ENCODE measurements around the gene TSPYL1. TPM values are rescaled to one million over a fixed set of nuclear protein-coding genes. Genes with fewer than 3 reads are reported as not detected.

TSPYL1 gene
- total and polyA plus RNA-seq, 9 of the 15 experiments (the other 6 are each of a cell fraction or from before 2014, with no cell fraction given): 23.1 to 56.8 (median 37.9) TPM

GRCh38 chr6:116266803-116267202 is 12.9 kb downstream of the TSPYL1 start (continued):
- TF ChIP-seq FOXP4 (CRISPR knock-in tag; IDR thresholded peaks at IDR 0.05; ENCODE audit: borderline replicate concordance): no peak
- TF ChIP-seq NR0B1 (IDR thresholded peaks at IDR 0.05; ENCODE audit: partially characterized antibody): no peak
- TF ChIP-seq NCOA1 (IDR thresholded peaks at IDR 0.05; ENCODE audit: low read depth): no peak
- TF ChIP-seq HNRNPL (IDR thresholded peaks at IDR 0.05; ENCODE audit: low read depth, low read length): no peak

GRCh38 chr6:116265041-116265829 is 14.5 kb downstream of the TSPYL1 start:
- FAIRE-seq (no peak), ATAC-seq (no peak), DNase-seq (ENCODE audit: extremely low read depth in 1 of 4, low spot score in 3 of 4) (no peak)
- no peaks in the 10 kb centered on the region for H3K36me3 ChIP-seq (ENCODE audit: control insufficient read depth, insufficient read depth, low read length)
- in situ Hi-C loops (cut with MboI): loop anchor here (10.0 kb wide), 1 partner anchor 270 kb away; no protein-coding TSS in a partner anchor
- ChIA-PET CTCF (ENCODE audit: low intra/inter-chr PET ratio) (no interaction called here), POLR2A (no interaction called here)
- no peaks in the 10 kb centered on the region for H4K20me1 ChIP-seq (replicated peaks; ENCODE audit: control insufficient read depth, insufficient read depth, low read length)
- no peak overlapping the region for H2AFZ ChIP-seq (ENCODE audit: low read depth, low read length)
- intact Hi-C loops (cut with micrococcal nuclease): loop anchor here (5.0 kb wide), 3 partner anchors 382 to 702 kb away; no protein-coding TSS in a partner anchor
- no peaks in the 10 kb centered on the region for H3K9me1 ChIP-seq (ENCODE audit: control insufficient read depth, insufficient read depth, low read length)
- no peak overlapping the region for H3K27ac ChIP-seq (ENCODE audit: extremely low read depth, low read depth, low read length)
- BruUV-seq (replicated peaks): no TSS peak
- H3K4me2 ChIP-seq (ENCODE audit: insufficient read depth, low read length): no peak overlapping the region
- H3K79me2 ChIP-seq (ENCODE audit: control insufficient read depth, insufficient read depth, low read length): no peaks in the 10 kb centered on the region
- no peak overlapping the region for H3K9ac ChIP-seq (ENCODE audit: insufficient read depth in 1 of 2, low read depth in 2 of 2, low read length in 2 of 2)
- no peaks in the 10 kb centered on the region for H3K27me3 ChIP-seq (ENCODE audit: control insufficient read depth in 2 of 2, insufficient read depth in 2 of 2, low read length in 2 of 2)
- H3K4me1 ChIP-seq (replicated peaks in 1 of 2; ENCODE audit: control insufficient read depth in 2 of 2, insufficient read depth in 2 of 2, low read length in 2 of 2): no peaks in the 10 kb centered on the region; a peak in 1 of 5 replicates
- no peaks in the 10 kb centered on the region for H3K9me3 ChIP-seq (replicated peaks; ENCODE audit: control insufficient read depth, insufficient read depth, low read depth, low read length)
- 27% methylated on average over 4 of the region's 4 CpGs for WGBS (ENCODE audit: insufficient coverage, low coverage, missing lambda C conversion rate)
- no peak overlapping the region for H3K4me3 ChIP-seq
- no peak for TF ChIP-seq SRSF1 (IDR thresholded peaks at IDR 0.05; ENCODE audit: low read depth, low read length)
- TF ChIP-seq THRA (IDR thresholded peaks at IDR 0.05): no peak
- no peak for TF ChIP-seq THRB (CRISPR knock-in tag; conservative IDR thresholded peaks at IDR 0.05)
- TF ChIP-seq BRD9 (IDR thresholded peaks at IDR 0.05; ENCODE audit: low read depth, partially characterized antibody): no peak
- no peak for TF ChIP-seq ZBTB2 (IDR thresholded peaks at IDR 0.05)
- TF ChIP-seq PML (IDR thresholded peaks at IDR 0.05; ENCODE audit: low read length): no peak
- no peak for TF ChIP-seq ADNP (tag; IDR thresholded peaks at IDR 0.05)
- TF ChIP-seq KAT7 (CRISPR knock-in tag; IDR thresholded peaks at IDR 0.05; ENCODE audit: borderline replicate concordance): no peak

All from K562 (cell line).